ENCODE measurements around the gene ACKR4.

DNA sequence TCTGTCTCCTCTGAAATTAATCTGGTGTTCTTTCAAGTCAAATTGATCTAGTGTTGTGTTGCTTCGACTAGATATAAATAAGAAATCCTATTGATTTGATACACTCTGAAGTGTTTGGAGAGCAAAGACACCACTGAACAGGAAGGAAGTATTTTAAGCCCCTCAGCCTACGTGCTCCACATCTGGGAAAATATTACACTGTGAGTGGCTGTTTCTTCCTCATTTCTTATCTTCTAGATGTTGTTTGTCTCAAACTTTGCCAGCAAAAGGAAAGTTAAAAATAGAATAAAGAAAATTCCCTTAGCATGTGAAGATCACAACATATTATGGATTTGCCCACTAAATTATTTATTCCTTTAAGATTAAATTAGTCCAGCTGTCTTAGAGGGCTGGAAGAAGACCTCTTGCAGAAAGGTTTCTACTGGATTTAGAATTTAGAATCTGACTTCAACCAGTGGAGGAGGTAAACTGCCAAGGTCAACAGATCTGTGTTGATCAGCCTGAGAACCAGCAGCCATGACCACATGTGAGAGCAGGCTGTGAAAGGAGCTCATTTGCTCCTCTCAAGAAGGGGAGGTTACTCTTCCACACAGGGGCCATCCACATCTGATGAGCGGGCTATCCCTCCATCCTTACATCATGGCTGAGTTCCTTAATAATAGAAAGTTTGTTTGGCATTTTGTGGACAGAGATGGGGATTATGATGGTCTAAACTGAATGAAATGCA is 46.3 kb upstream of the ACKR4 start:
- no peak for TF ChIP-seq NR3C1 (CRISPR knock-in tag; conservative IDR thresholded peaks at IDR 0.05; ENCODE audit: low read depth)
- TF ChIP-seq, protein P1, sequence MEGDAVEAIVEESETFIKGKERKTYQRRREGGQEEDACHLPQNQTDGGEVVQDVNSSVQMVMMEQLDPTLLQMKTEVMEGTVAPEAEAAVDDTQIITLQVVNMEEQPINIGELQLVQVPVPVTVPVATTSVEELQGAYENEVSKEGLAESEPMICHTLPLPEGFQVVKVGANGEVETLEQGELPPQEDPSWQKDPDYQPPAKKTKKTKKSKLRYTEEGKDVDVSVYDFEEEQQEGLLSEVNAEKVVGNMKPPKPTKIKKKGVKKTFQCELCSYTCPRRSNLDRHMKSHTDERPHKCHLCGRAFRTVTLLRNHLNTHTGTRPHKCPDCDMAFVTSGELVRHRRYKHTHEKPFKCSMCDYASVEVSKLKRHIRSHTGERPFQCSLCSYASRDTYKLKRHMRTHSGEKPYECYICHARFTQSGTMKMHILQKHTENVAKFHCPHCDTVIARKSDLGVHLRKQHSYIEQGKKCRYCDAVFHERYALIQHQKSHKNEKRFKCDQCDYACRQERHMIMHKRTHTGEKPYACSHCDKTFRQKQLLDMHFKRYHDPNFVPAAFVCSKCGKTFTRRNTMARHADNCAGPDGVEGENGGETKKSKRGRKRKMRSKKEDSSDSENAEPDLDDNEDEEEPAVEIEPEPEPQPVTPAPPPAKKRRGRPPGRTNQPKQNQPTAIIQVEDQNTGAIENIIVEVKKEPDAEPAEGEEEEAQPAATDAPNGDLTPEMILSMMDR (IDR thresholded peaks at IDR 0.05): no peak
- no peak for TF ChIP-seq RELA (CRISPR knock-in tag; IDR thresholded peaks at IDR 0.05; ENCODE audit: borderline replicate concordance)
- no peak for TF ChIP-seq KAT7 (CRISPR knock-in tag; IDR thresholded peaks at IDR 0.05; ENCODE audit: borderline replicate concordance)
- TF ChIP-seq ETV6 (CRISPR knock-in tag; IDR thresholded peaks at IDR 0.05): no peak
